ENCODE results near the gene DUSP3. TPM values are rescaled to one million over a fixed set of nuclear protein-coding genes. Genes with fewer than 3 reads are reported as not detected.

Gene DUSP3
- total RNA-seq, 1 donor from 2014 or later, result 36.4 TPM

DNA sequence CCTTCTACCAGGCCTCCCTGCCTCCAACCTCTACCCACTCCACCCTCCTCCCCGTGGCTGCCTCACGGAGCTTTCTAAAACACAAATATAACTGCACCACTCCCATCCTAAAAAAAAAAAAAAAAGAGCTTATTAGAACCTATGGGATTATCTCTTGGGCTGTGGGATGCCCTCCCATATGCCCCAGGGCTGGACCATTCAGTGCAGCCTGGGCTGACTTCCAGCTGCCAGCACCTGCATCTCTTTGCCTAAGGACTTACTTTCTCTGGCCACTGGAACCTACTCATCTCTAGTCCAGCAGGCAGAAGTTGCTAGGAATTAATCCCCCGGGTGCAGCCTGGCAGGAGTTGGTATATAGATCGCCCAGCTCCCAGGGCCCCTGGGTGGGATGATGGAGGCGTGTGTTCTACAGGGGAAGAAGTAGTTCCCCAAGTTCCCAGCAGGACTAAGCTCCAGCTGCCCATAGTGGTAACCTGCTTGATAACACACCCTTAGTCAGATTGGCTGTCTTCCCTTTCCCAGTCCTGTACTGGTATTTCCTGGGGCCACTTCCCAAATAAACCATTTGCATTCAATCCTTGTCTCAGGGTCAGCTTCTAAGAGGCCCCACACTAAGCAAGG is 43.9 kb upstream of the DUSP3 start:
- Mint-ChIP-seq H3K4me1 (ENCODE audit: unreplicated experiment) (peaks cover 2% of the 10 kb centered on the region), H3K36me3 (ENCODE audit: unreplicated experiment) (peaks cover 11% of the 10 kb centered on the region), H3K27ac (ENCODE audit: unreplicated experiment) (no peak overlapping the region), H3K27me3 (ENCODE audit: unreplicated experiment) (no peaks in the 10 kb centered on the region), H3K9me3 (ENCODE audit: unreplicated experiment) (no peaks in the 10 kb centered on the region), H3K4me3 (ENCODE audit: unreplicated experiment) (no peak overlapping the region)
- DNase-seq (ENCODE audit: extremely low spot score, unreplicated experiment), result no peak
- TF ChIP-seq, protein P1, sequence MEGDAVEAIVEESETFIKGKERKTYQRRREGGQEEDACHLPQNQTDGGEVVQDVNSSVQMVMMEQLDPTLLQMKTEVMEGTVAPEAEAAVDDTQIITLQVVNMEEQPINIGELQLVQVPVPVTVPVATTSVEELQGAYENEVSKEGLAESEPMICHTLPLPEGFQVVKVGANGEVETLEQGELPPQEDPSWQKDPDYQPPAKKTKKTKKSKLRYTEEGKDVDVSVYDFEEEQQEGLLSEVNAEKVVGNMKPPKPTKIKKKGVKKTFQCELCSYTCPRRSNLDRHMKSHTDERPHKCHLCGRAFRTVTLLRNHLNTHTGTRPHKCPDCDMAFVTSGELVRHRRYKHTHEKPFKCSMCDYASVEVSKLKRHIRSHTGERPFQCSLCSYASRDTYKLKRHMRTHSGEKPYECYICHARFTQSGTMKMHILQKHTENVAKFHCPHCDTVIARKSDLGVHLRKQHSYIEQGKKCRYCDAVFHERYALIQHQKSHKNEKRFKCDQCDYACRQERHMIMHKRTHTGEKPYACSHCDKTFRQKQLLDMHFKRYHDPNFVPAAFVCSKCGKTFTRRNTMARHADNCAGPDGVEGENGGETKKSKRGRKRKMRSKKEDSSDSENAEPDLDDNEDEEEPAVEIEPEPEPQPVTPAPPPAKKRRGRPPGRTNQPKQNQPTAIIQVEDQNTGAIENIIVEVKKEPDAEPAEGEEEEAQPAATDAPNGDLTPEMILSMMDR (IDR thresholded peaks at IDR 0.05), result no peak

DNA sequence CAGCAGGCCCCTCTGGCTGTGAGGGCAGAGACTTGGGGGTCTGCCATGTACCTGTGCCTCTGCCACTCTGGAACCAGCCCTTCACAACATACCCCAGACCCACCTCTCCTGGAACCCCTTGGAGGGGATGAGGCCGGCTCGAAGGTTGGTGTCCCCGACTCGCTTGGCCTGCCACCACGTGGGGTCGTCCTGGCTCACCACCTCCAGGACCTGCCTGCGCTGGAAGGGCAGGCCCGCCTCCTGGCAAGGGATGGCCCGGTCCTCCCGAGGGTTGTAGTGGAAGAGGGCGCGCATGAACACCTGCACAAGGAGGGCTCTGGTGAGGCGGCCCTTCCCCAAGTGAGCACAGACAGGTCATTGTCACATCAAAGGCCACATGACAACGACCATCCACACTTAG is 42.0 kb upstream of the DUSP3 start:
- Mint-ChIP-seq H3K27me3 (ENCODE audit: unreplicated experiment) (no peaks in the 10 kb centered on the region), H3K27ac (ENCODE audit: unreplicated experiment) (no peak overlapping the region), H3K4me1 (ENCODE audit: unreplicated experiment) (peaks cover 2% of the 10 kb centered on the region), H3K36me3 (ENCODE audit: unreplicated experiment) (peaks cover 7% of the 10 kb centered on the region), H3K4me3 (ENCODE audit: unreplicated experiment) (no peak overlapping the region), H3K9me3 (ENCODE audit: unreplicated experiment) (no peaks in the 10 kb centered on the region)
- no peak for DNase-seq (ENCODE audit: extremely low spot score, unreplicated experiment)
- TF ChIP-seq, protein P1 (IDR thresholded peaks at IDR 0.05), result no peak

DNA sequence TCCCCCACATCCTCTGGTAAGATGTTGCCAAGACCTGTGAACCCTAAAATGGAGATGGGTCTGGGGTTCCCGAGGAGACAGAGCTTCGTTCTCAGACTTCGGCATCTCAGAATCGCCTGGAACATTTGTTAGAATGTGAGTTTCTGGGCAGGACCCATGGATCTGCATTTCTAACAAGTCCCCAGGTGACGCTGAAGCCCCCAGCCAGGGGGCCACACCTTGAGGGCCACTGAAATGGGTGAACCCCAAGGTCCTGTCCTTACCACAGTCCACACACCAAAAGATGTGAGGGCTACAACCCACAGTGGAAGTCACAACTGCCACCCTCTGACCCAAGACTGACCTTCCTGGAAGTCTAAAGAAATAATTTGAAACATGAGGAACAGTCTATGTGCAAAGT is 40.2 kb upstream of the DUSP3 start:
- TF ChIP-seq, protein P1 (IDR thresholded peaks at IDR 0.05), result no peak
- Mint-ChIP-seq H3K27me3 (ENCODE audit: unreplicated experiment) (no peaks in the 10 kb centered on the region), H3K27ac (ENCODE audit: unreplicated experiment) (no peak overlapping the region), H3K4me3 (ENCODE audit: unreplicated experiment) (no peak overlapping the region), H3K36me3 (ENCODE audit: unreplicated experiment) (peaks cover 7% of the 10 kb centered on the region), H3K4me1 (ENCODE audit: unreplicated experiment) (peaks cover 9% of the 10 kb centered on the region), H3K9me3 (ENCODE audit: unreplicated experiment) (no peaks in the 10 kb centered on the region)
- no peak for DNase-seq (ENCODE audit: extremely low spot score, unreplicated experiment)

DNA sequence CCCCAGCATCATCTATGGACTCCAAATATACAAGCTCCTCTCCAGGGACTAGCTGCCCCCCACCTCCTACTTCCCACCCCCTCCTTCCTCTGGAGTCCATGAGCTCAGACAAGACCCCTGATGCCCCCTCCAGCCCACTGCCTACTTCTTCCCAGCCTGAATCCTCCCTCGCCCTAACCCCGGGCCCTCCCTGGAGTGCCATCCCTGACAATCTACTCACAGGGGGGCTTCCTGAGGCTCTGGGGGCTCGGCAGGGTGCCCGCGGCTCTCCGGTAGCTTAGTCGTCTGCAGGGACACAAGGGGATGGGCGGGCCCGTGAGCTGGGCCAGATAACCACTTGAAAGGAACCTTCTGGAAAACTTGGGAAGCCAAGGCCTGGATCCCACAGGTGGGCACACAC is 39.0 kb upstream of the DUSP3 start:
- H3K27me3 Mint-ChIP-seq (ENCODE audit: unreplicated experiment), result no peaks in the 10 kb centered on the region
- DNase-seq (ENCODE audit: extremely low spot score, unreplicated experiment), result no peak

More for the DNA sequence above, 39.0 kb upstream of the DUSP3 start:
- Mint-ChIP-seq H3K36me3 (ENCODE audit: unreplicated experiment) (peaks cover 11% of the 10 kb centered on the region), H3K27ac (ENCODE audit: unreplicated experiment) (no peak overlapping the region), H3K4me3 (ENCODE audit: unreplicated experiment) (no peak overlapping the region), H3K9me3 (ENCODE audit: unreplicated experiment) (no peaks in the 10 kb centered on the region), H3K4me1 (ENCODE audit: unreplicated experiment) (peaks cover 9% of the 10 kb centered on the region)
- TF ChIP-seq, protein P1 (IDR thresholded peaks at IDR 0.05), result no peak
